ENCODE data around the gene ATP2B2.

- TF ChIP-seq ZNF121 (tag by site-specific recombination; IDR thresholded peaks at IDR 0.05) (no peak), ZBTB7A (tag by site-specific recombination; IDR thresholded peaks at IDR 0.05; ENCODE audit: low read depth) (no peak), ZNF664 (tag by site-specific recombination; IDR thresholded peaks at IDR 0.05) (no peak), CTCF (tag by site-specific recombination; IDR thresholded peaks at IDR 0.05) (no peak), ZNF544 (tag by site-specific recombination; IDR thresholded peaks at IDR 0.05) (no peak), ZNF747 (tag by site-specific recombination; IDR thresholded peaks at IDR 0.05) (no peak), ZNF362 (tag by site-specific recombination; IDR thresholded peaks at IDR 0.05) (no peak), ZNF416 (tag by site-specific recombination; IDR thresholded peaks at IDR 0.05) (no peak), ZNF514 (tag by site-specific recombination; IDR thresholded peaks at IDR 0.05) (no peak), ZNF701 (tag by site-specific recombination; IDR thresholded peaks at IDR 0.05) (no peak), ZBTB49 (tag by site-specific recombination; IDR thresholded peaks at IDR 0.05; ENCODE audit: low read depth) (no peak)
Measured at GRCh38 chr3:10303105-10303504, 202.3 kb downstream of the ATP2B2 start.
